Progenitor cell of endocrine pancreas (in vitro differentiated cells): ENCODE results near the gene TBC1D2. TPM values are rescaled to one million over a fixed set of nuclear protein-coding genes. Genes with fewer than 3 reads are reported as not detected.

ENCODE experiments used
- DNase-seq: peaks from one replicate; pipeline ENCODE4 v3.0.0; 2021; ENCODE audit warnings: low spot score; ENCODE audit not compliant: unreplicated experiment
- H3K27ac Mint-ChIP-seq: 2 replicates; pipeline ENCODE4 v1.8.0; 2021; ENCODE audit warnings: mild to moderate bottlenecking, moderate library complexity, mixed read lengths
- H3K27me3 Mint-ChIP-seq: 2 replicates; pipeline ENCODE4 v1.8.0; 2021; ENCODE audit warnings: mixed read lengths
- H3K36me3 Mint-ChIP-seq: 2 replicates; pipeline ENCODE4 v1.8.0; 2022; ENCODE audit warnings: mixed read lengths; ENCODE audit not compliant: insufficient read depth
- H3K4me1 Mint-ChIP-seq: 2 replicates; pipeline ENCODE4 v1.8.0; 2021; ENCODE audit warnings: low read depth, mixed read lengths
- H3K4me3 Mint-ChIP-seq: 2 replicates; pipeline ENCODE4 v1.8.0; 2021; ENCODE audit warnings: low read depth, mild to moderate bottlenecking, moderate library complexity, mixed read lengths
- H3K9me3 Mint-ChIP-seq: 2 replicates; pipeline ENCODE4 v1.8.0; 2021; ENCODE audit warnings: low read depth, mixed read lengths
- total RNA-seq: library from RNA; stranded (reverse); gene quantifications from 2 replicates; pipeline ENCODE4 v1.2.1, GENCODE V29; 2021
- TF ChIP-seq, protein P1 (sequence below): fragments of 200-600 bp; sonication (generic); IDR thresholded peaks from one replicate; pipeline ENCODE4 v1.5.0; 2021; ENCODE audit warnings: antibody characterized with exemption, mild to moderate bottlenecking; ENCODE audit not compliant: unreplicated experiment

Gene TBC1D2
- total RNA-seq, 1 donor from 2014 or later: 8.5 TPM

DNA sequence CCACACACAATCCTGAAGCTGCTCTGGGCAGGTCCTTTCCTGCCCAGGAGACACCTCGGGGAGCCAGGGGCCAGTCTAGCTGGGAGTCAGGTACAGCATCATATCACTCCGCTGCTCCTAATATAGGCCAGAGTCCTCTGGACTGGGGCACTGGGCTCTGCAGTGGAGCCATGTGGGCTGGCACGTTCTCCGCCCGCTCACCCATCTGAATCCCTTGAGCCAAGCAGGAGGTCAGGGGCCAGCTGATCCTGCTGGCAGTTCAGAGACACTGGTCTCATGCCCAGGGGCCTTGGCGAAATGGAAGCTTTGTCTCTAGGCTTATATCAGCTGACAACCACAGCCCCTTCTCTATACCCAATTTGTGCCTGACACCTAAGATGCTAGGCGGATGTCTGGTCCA lies 53.7 kb downstream of the TBC1D2 start:
- H3K9me3 Mint-ChIP-seq: no peaks in the 10 kb centered on the region
- no peaks in the 10 kb centered on the region for H3K4me1 Mint-ChIP-seq
- H3K27me3 Mint-ChIP-seq: no peaks in the 10 kb centered on the region
- H3K36me3 Mint-ChIP-seq: no peaks in the 10 kb centered on the region
- TF ChIP-seq, protein P1, sequence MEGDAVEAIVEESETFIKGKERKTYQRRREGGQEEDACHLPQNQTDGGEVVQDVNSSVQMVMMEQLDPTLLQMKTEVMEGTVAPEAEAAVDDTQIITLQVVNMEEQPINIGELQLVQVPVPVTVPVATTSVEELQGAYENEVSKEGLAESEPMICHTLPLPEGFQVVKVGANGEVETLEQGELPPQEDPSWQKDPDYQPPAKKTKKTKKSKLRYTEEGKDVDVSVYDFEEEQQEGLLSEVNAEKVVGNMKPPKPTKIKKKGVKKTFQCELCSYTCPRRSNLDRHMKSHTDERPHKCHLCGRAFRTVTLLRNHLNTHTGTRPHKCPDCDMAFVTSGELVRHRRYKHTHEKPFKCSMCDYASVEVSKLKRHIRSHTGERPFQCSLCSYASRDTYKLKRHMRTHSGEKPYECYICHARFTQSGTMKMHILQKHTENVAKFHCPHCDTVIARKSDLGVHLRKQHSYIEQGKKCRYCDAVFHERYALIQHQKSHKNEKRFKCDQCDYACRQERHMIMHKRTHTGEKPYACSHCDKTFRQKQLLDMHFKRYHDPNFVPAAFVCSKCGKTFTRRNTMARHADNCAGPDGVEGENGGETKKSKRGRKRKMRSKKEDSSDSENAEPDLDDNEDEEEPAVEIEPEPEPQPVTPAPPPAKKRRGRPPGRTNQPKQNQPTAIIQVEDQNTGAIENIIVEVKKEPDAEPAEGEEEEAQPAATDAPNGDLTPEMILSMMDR: no peak
- H3K27ac Mint-ChIP-seq: no peak overlapping the region
- H3K4me3 Mint-ChIP-seq: no peak overlapping the region
- DNase-seq: no peak

DNA sequence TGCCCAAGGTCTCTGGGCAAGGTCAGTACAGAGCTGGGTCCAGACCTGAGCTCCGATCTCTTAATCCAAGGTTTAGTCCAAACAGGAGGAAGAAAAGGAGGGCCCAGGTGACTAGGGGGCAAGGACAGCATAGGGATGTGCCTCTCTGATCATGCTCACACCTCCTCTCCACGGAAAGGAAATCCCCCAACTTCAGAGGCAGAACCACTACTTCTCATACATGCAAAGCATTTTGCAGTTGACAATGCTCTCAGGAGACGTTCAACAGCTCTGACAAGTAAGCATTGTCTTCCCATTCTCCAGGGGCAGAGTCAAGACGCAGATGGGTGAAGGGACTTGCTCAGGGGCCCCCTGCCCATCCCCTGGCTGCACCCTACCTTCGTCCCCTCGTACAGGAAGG lies 54.3 kb downstream of the TBC1D2 start:
- TF ChIP-seq, protein P1: no peak
- Mint-ChIP-seq H3K4me3 (no peak overlapping the region), H3K27ac (no peak overlapping the region), H3K27me3 (no peaks in the 10 kb centered on the region), H3K36me3 (no peaks in the 10 kb centered on the region), H3K9me3 (no peaks in the 10 kb centered on the region), H3K4me1 (no peaks in the 10 kb centered on the region)
- DNase-seq: no peak

DNA sequence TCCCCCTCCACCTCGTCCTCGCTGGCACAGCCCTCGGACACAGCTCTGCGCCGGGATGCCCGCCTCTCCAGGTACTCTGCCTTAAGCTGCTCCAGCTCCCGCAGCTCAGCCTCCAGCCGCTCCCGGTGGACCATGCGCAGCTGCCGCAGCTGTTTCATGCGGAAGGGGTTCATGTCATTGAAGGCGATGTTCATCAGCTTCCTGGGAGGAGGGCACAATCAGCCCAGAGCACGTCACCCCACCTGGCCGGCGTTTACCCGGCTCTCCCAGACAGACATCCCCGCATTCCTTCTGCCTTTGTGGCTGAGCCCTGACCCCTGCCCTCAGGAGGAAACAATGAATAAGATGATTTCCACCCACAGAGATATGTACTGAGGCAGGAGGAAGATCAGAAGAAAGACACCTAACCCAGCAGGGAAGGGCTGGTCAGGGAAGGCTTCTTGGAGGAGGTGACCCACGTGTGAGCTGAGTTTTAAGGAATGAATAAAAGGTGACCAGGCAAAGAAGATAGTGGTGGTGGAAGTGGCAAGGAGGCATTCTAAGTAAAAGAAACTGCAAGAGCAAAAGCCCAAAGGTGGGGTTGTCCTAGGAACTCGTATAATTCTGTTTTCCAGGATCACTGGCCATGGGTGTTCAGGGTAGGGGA lies 55.9 kb downstream of the TBC1D2 start:
- Mint-ChIP-seq H3K9me3 (no peaks in the 10 kb centered on the region), H3K4me1 (no peaks in the 10 kb centered on the region), H3K27ac (peak overlapping the region; percentile 72), H3K27me3 (no peaks in the 10 kb centered on the region), H3K36me3 (no peaks in the 10 kb centered on the region), H3K4me3 (no peak overlapping the region)
- TF ChIP-seq, protein P1: no peak
- no peak for DNase-seq

GRCh38 chr9:98195671-98196070 lies 59.8 kb downstream of the TBC1D2 start:
- Mint-ChIP-seq H3K9me3 (no peaks in the 10 kb centered on the region), H3K27ac (no peak overlapping the region), H3K4me1 (peaks cover 4% of the 10 kb centered on the region), H3K27me3 (no peaks in the 10 kb centered on the region), H3K4me3 (no peak overlapping the region), H3K36me3 (no peaks in the 10 kb centered on the region)
- DNase-seq: no peak
- TF ChIP-seq, protein P1: no peak

- no peaks in the 10 kb centered on the region for H3K9me3 Mint-ChIP-seq
- H3K27me3 Mint-ChIP-seq: no peaks in the 10 kb centered on the region
- H3K4me1 Mint-ChIP-seq: peaks cover 4% of the 10 kb centered on the region
- no peaks in the 10 kb centered on the region for H3K36me3 Mint-ChIP-seq
- peak overlapping the region; percentile 86 for H3K4me3 Mint-ChIP-seq
- peak overlapping the region; percentile 96 for H3K27ac Mint-ChIP-seq
- no peak for DNase-seq
- TF ChIP-seq, protein P1: no peak
Measured at GRCh38 chr9:98193336-98193944, 62.0 kb downstream of the TBC1D2 start.
